ENCODE measurements around the gene TCERG1L.

Gene TCERG1L

DNA sequence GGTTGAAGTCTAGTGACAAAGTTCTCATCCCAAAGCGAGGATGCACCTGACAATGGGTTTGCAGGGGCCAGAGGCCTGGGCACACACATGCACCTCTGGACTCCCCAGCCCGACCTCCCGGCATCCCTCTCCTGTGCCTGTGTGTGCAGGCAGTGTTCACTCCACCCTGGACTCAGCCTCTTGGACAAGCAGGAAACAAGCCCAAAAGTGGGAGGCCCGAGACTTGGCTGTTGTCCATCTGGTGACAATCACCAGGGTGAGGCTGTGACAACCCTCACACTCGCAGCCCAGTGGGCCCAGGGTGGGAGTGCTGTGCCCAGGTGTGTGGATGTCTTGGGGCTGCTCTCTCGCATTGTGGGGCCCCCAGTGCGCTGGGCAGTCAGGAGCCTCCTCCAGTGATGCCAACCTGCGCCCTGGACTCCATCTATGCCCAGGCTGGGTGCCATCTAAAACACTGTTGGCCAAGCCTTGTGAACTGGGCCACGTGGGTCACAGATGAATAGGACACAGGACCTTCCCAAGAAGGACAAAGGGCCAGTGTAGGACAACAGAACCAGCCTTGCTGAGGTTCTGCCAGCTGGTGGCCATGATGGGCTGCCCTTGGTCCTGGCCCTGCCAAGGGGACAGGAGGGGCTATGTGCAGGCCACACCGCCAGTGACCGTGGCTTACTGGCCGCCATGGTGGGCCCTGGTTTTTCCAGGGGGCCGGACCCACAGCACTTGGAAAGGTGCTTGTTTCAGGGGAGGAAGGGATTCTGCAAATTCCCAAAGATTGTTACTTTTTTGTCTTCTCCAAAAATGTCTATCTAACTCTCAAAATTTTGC is 144.3 kb downstream of the TCERG1L start:
- H4K20me1 ChIP-seq (ENCODE audit: low read depth, low read length) = no peaks in the 10 kb centered on the region
- no peak overlapping the region for H2AFZ ChIP-seq (ENCODE audit: low read depth, low read length, severe bottlenecking)
- H3K4me3 ChIP-seq (ENCODE audit: insufficient read depth, low read length, poor library complexity, severe bottlenecking) = no peak overlapping the region
- H3K9me3 ChIP-seq (ENCODE audit: insufficient read depth, low read length) = no peaks in the 10 kb centered on the region
- no peaks in the 10 kb centered on the region for H3F3A ChIP-seq (ENCODE audit: insufficient read depth)
- no peak overlapping the region for H3K27ac ChIP-seq (ENCODE audit: low read depth, low read length)
- H3K9ac ChIP-seq (ENCODE audit: low read length) = no peak overlapping the region
- H3K36me3 ChIP-seq (ENCODE audit: low read length) = no peaks in the 10 kb centered on the region
- no peak for TF ChIP-seq EZH2phosphoT487 (conservative IDR thresholded peaks at IDR 0.05; ENCODE audit: low read length)
- TF ChIP-seq, protein P1, sequence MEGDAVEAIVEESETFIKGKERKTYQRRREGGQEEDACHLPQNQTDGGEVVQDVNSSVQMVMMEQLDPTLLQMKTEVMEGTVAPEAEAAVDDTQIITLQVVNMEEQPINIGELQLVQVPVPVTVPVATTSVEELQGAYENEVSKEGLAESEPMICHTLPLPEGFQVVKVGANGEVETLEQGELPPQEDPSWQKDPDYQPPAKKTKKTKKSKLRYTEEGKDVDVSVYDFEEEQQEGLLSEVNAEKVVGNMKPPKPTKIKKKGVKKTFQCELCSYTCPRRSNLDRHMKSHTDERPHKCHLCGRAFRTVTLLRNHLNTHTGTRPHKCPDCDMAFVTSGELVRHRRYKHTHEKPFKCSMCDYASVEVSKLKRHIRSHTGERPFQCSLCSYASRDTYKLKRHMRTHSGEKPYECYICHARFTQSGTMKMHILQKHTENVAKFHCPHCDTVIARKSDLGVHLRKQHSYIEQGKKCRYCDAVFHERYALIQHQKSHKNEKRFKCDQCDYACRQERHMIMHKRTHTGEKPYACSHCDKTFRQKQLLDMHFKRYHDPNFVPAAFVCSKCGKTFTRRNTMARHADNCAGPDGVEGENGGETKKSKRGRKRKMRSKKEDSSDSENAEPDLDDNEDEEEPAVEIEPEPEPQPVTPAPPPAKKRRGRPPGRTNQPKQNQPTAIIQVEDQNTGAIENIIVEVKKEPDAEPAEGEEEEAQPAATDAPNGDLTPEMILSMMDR (IDR thresholded peaks at IDR 0.05; ENCODE audit: insufficient read depth, low read length, poor library complexity, severe bottlenecking) = no peak
- no peaks in the 10 kb centered on the region for H3K27me3 ChIP-seq (ENCODE audit: low read length)
- no peaks in the 10 kb centered on the region for H3K9me2 ChIP-seq (replicated peaks; ENCODE audit: insufficient read depth, low read length)
- no peaks in the 10 kb centered on the region for H3K79me2 ChIP-seq (ENCODE audit: insufficient read depth, low read length)
- no peak overlapping the region for H3K4me2 ChIP-seq (ENCODE audit: low read depth, low read length, poor library complexity, severe bottlenecking)

DNA sequence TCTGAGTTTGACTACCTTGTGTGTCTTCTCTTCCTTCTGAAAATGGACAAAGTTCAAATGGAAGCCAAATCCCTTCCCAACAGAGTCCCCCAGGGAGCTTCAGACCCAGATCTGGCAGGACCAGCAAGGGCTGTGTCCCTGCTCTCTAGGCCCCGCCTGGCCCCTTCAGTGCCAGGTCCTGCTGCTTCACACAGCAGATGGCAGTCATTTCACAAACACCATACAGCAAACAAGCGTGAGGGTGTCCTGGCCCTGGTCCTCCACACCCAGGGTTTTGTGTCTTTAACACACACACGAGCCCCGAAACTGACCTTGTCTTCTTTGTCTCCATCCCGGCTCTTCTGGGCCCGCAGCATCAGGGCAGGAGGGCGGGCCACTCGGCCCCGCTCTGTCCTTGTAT is 145.0 kb downstream of the TCERG1L start:
- Histone ChIP-seq H4K20me1 (ENCODE audit: low read depth, low read length) (no peaks in the 10 kb centered on the region), H3F3A (ENCODE audit: insufficient read depth) (no peaks in the 10 kb centered on the region), H3K4me2 (ENCODE audit: low read depth, low read length, poor library complexity, severe bottlenecking) (no peak overlapping the region), H3K9me2 (replicated peaks; ENCODE audit: insufficient read depth, low read length) (no peaks in the 10 kb centered on the region), H3K27ac (ENCODE audit: low read depth, low read length) (no peak overlapping the region), H3K4me3 (ENCODE audit: insufficient read depth, low read length, poor library complexity, severe bottlenecking) (no peak overlapping the region), H3K9me3 (ENCODE audit: insufficient read depth, low read length) (no peaks in the 10 kb centered on the region), H3K36me3 (ENCODE audit: low read length) (no peaks in the 10 kb centered on the region), H3K27me3 (ENCODE audit: low read length) (no peaks in the 10 kb centered on the region), H3K79me2 (ENCODE audit: insufficient read depth, low read length) (no peaks in the 10 kb centered on the region), H2AFZ (ENCODE audit: low read depth, low read length, severe bottlenecking) (no peak overlapping the region), H3K9ac (ENCODE audit: low read length) (no peak overlapping the region)
- no peak for TF ChIP-seq EZH2phosphoT487 (conservative IDR thresholded peaks at IDR 0.05; ENCODE audit: low read length)

DNA sequence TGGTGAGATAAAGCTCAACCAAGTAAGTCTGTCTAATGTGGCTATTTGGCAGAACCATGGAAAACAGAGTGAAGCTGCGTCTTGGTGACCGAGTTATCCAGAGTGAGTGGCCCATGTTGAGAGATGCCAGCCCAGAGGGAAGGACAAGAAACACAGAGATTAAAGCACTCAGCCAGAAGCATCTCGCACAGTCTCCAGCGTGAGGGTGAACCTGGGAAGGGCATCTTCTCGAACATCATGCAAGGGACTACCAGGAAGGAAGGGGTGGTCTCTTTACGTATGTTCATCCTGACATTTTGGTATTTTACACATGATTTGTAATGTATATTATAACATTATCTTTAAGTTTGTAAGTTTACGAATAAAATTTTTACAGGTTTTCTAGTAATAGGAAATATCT is 146.4 kb downstream of the TCERG1L start:
- Histone ChIP-seq H3K79me2 (ENCODE audit: insufficient read depth, low read length) (no peaks in the 10 kb centered on the region), H3K4me3 (ENCODE audit: insufficient read depth, low read length, poor library complexity, severe bottlenecking) (no peak overlapping the region), H3K9me3 (ENCODE audit: insufficient read depth, low read length) (no peaks in the 10 kb centered on the region), H3K27ac (ENCODE audit: low read depth, low read length) (no peak overlapping the region), H3F3A (ENCODE audit: insufficient read depth) (no peaks in the 10 kb centered on the region), H2AFZ (ENCODE audit: low read depth, low read length, severe bottlenecking) (no peak overlapping the region), H3K36me3 (ENCODE audit: low read length) (no peaks in the 10 kb centered on the region), H3K27me3 (ENCODE audit: low read length) (no peaks in the 10 kb centered on the region), H3K9ac (ENCODE audit: low read length) (no peak overlapping the region), H3K4me2 (ENCODE audit: low read depth, low read length, poor library complexity, severe bottlenecking) (no peak overlapping the region), H3K9me2 (replicated peaks; ENCODE audit: insufficient read depth, low read length) (no peaks in the 10 kb centered on the region), H4K20me1 (ENCODE audit: low read depth, low read length) (no peaks in the 10 kb centered on the region)
- no peak for TF ChIP-seq EZH2phosphoT487 (conservative IDR thresholded peaks at IDR 0.05; ENCODE audit: low read length)
- TF ChIP-seq, protein P1 (IDR thresholded peaks at IDR 0.05; ENCODE audit: insufficient read depth, low read length, poor library complexity, severe bottlenecking) = no peak

All from SU-DHL-6 (cell line).